HepG2 (cell line): ENCODE data around the gene HDGFL2. TPM values are rescaled to one million over a fixed set of nuclear protein-coding genes. Genes with fewer than 3 reads are reported as not detected.

Experiments
- ATF1 ChIP-seq: IDR thresholded peaks from 2 replicates; pipeline ENCODE4 v1.6.1; 2016; ENCODE audit warnings: mild to moderate bottlenecking, control low read depth
- EEA1 ChIP-seq: sonication (generic); formaldehyde crosslinking; IDR thresholded peaks from 2 replicates; pipeline ENCODE4 v1.5.1; 2020; ENCODE audit warnings: mild to moderate bottlenecking, missing genetic modification reagents, borderline replicate concordance
- ETV5 ChIP-seq: IDR thresholded peaks from 2 replicates; pipeline ENCODE4 v1.6.1; 2018; ENCODE audit warnings: missing biosample characterization, missing genetic modification reagents, inconsistent platforms, borderline replicate concordance
- GZF1 ChIP-seq: sonication (generic); formaldehyde crosslinking; IDR thresholded peaks from 2 replicates; pipeline ENCODE4 v1.5.1; 2020; ENCODE audit warnings: mild to moderate bottlenecking, missing genetic modification reagents
- IRF2 ChIP-seq: IDR thresholded peaks from 2 replicates; pipeline ENCODE4 v1.6.1; 2018; ENCODE audit warnings: missing genetic modification reagents, missing compliant biosample characterization
- NR2C2 ChIP-seq: sonication (generic); formaldehyde crosslinking; IDR thresholded peaks from 2 replicates; pipeline ENCODE4 v1.4.0; 2020; ENCODE audit warnings: missing genetic modification reagents, mild to moderate bottlenecking, moderate library complexity, borderline replicate concordance
- NR2F1 ChIP-seq, 2 experiments: fragments of 450-650 bp in 1 of 2; formaldehyde crosslinking in 1 of 2; IDR thresholded peaks; 2 replicates each; pipeline versions ENCODE4 v1.5.0 to v1.6.1; 2016 to 2020; ENCODE audit warnings: mild to moderate bottlenecking in 1 of 2, missing compliant biosample characterization in 1 of 2, missing genetic modification reagents in 1 of 2, moderate library complexity in 1 of 2
- PAWR ChIP-seq: sonication (generic); formaldehyde crosslinking; IDR thresholded peaks from 2 replicates; pipeline ENCODE4 v1.4.0; 2020; ENCODE audit warnings: missing genetic modification reagents, mild to moderate bottlenecking, borderline replicate concordance
- SAP130 ChIP-seq: IDR thresholded peaks from 2 replicates; pipeline ENCODE4 v1.6.1; 2016; ENCODE audit warnings: low read depth
- SIX1 ChIP-seq: sonication (generic); formaldehyde crosslinking; IDR thresholded peaks from 2 replicates; pipeline ENCODE4 v1.4.0; 2020; ENCODE audit warnings: missing genetic modification reagents, borderline replicate concordance
- SNRNP70 ChIP-seq: fragments of 200-400 bp; formaldehyde crosslinking; IDR thresholded peaks from 2 replicates; pipeline ENCODE4 v1.6.1; 2017; ENCODE audit warnings: mild to moderate bottlenecking, low read depth, low read length, moderate library complexity
- SYNCRIP ChIP-seq: fragments of 200-400 bp; formaldehyde crosslinking; IDR thresholded peaks from 2 replicates; pipeline ENCODE4 v1.6.1; 2018; ENCODE audit warnings: mild to moderate bottlenecking, low read depth, low read length; ENCODE audit not compliant: insufficient read depth
- TCF7L2 ChIP-seq: IDR thresholded peaks from 2 replicates; pipeline ENCODE4 v1.6.1; 2011; ENCODE audit warnings: mild to moderate bottlenecking, low read depth, low read length, moderate library complexity
- TGIF2 ChIP-seq: IDR thresholded peaks from 2 replicates; pipeline ENCODE4 v1.6.1; 2016; ENCODE audit warnings: control low read depth, missing compliant biosample characterization
- THYN1 ChIP-seq: sonication (generic); formaldehyde crosslinking; IDR thresholded peaks from 2 replicates; pipeline ENCODE4 v1.8.1; 2023; ENCODE audit warnings: low read depth, mild to moderate bottlenecking, moderate library complexity, missing genetic modification reagents, borderline replicate concordance
- ZBTB7A ChIP-seq: sonication (generic); formaldehyde crosslinking; IDR thresholded peaks from 2 replicates; pipeline ENCODE4 v1.8.0; 2022; ENCODE audit warnings: mild to moderate bottlenecking, missing genetic modification reagents
- ZMYM2 ChIP-seq: sonication (generic); formaldehyde crosslinking; IDR thresholded peaks from 2 replicates; pipeline ENCODE4 v1.8.0; 2022; ENCODE audit warnings: mild to moderate bottlenecking, missing genetic modification reagents
- ZNF205 ChIP-seq: IDR thresholded peaks from 2 replicates; pipeline ENCODE4 v1.6.1; 2018; ENCODE audit warnings: missing biosample characterization, missing genetic modification reagents
- ZNF326 ChIP-seq: sonication (generic); formaldehyde crosslinking; IDR thresholded peaks from 2 replicates; pipeline ENCODE4 v1.4.0; 2020; ENCODE audit warnings: missing genetic modification reagents, borderline replicate concordance
- ZNF33B ChIP-seq: sonication (generic); formaldehyde crosslinking; IDR thresholded peaks from 2 replicates; pipeline ENCODE4 v1.5.1; 2020; ENCODE audit warnings: mild to moderate bottlenecking, missing genetic modification reagents
- ZNF563 ChIP-seq: sonication (generic); formaldehyde crosslinking; IDR thresholded peaks from 2 replicates; pipeline ENCODE4 v1.8.0; 2022; ENCODE audit warnings: mild to moderate bottlenecking, moderate library complexity, missing genetic modification reagents
- ZNF672 ChIP-seq: sonication (generic); formaldehyde crosslinking; IDR thresholded peaks from 2 replicates; pipeline ENCODE4 v1.8.1; 2022; ENCODE audit warnings: missing genetic modification reagents
- polyA plus RNA-seq, 8 experiments: library from polyadenylated mRNA; depleted of rRNA in 3 of 8; stranded (reverse) in 7 of 8; unstranded in 1 of 8; fragments of >200 nt; fragmentation: Illumina TruSeq in 4 of 8; extraction: Trizol in 4 of 8; gene quantifications; 2 replicates each; pipeline versions ENCODE4 v1.2.1 to v1.2.3, GENCODE V29; 2011 to 2016; ENCODE audit warnings: low read depth in 4 of 8, missing spikeins in 1 of 8, mixed read lengths in 1 of 8; ENCODE audit not compliant: insufficient read depth in 1 of 8
- total RNA-seq, 5 experiments: library from RNA; depleted of rRNA; stranded (reverse); fragments of >200 nt; fragmentation: Illumina TruSeq; extraction: Trizol; gene quantifications; 2 replicates each; pipeline ENCODE4 v1.2.3, GENCODE V29; 2016; ENCODE audit warnings: low read depth in 1 of 5
- TF ChIP-seq, protein P1 (sequence below): sonication (generic); formaldehyde crosslinking; conservative IDR thresholded peaks from 2 replicates; pipeline ENCODE4 v1.8.1; 2023; ENCODE audit warnings: missing genetic modification reagents
- TF ChIP-seq, protein P2 (sequence below): sonication (generic); formaldehyde crosslinking; IDR thresholded peaks from 2 replicates; pipeline ENCODE4 v1.4.0; 2020; ENCODE audit warnings: missing genetic modification reagents, borderline replicate concordance
- TF ChIP-seq, protein P3 (sequence below): sonication (generic); formaldehyde crosslinking; IDR thresholded peaks from 2 replicates; pipeline ENCODE4 v1.4.0; 2020; ENCODE audit warnings: missing genetic modification reagents, mild to moderate bottlenecking, borderline replicate concordance

Gene HDGFL2
- total and polyA plus RNA-seq, 2 of the 13 experiments (the other 11 are each of a cell fraction or from before 2014, with no cell fraction given), result 20.0 to 51.1 TPM

DNA sequence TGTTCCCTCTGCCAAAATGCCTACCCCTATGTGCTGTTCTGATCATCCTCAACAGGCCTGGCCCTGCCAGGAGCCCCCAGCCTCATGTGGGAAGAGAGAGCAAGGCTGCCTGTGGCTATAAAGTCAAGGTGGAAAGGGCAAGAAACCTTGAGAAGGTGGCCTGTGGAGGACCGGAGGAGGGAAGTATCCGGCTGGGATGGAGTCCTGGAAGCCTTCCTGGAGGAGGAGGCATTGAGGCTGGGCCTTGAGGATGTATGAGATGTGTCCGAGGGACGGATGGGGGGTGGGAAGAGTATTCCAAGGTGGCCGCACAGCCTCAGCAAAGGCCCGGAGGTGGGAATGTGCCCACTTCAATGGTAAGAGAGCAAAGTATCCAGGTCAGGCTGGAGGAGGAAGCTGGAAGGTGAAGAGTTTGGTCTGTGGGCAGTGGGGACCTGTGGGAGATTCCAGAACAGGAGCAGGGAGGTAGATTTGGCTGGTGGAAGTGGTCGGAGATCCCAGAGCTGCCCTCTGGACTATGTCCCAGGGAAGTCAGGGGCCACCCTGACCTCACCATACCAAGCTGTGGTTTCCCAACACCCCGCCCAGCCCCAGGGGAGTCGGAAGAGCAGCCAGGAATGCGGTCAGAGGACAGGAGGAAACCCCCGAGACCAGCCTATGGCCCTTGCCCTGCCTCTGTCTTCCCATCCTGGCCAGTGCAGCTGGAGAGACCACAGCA lies 49.2 kb downstream of the HDGFL2 start (continued):
- no peak for TF ChIP-seq SYNCRIP
- no peak for TF ChIP-seq EEA1
- peak; percentile 57 to 83; a peak in 2 of 4 replicates for TF ChIP-seq NR2F1 (CRISPR knock-in tag; IDR thresholded peaks at IDR 0.05)
- no peak for TF ChIP-seq TCF7L2
- TF ChIP-seq, protein P1, sequence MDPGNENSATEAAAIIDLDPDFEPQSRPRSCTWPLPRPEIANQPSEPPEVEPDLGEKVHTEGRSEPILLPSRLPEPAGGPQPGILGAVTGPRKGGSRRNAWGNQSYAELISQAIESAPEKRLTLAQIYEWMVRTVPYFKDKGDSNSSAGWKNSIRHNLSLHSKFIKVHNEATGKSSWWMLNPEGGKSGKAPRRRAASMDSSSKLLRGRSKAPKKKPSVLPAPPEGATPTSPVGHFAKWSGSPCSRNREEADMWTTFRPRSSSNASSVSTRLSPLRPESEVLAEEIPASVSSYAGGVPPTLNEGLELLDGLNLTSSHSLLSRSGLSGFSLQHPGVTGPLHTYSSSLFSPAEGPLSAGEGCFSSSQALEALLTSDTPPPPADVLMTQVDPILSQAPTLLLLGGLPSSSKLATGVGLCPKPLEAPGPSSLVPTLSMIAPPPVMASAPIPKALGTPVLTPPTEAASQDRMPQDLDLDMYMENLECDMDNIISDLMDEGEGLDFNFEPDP (CRISPR knock-in tag), result no peak
- TF ChIP-seq, protein P2, sequence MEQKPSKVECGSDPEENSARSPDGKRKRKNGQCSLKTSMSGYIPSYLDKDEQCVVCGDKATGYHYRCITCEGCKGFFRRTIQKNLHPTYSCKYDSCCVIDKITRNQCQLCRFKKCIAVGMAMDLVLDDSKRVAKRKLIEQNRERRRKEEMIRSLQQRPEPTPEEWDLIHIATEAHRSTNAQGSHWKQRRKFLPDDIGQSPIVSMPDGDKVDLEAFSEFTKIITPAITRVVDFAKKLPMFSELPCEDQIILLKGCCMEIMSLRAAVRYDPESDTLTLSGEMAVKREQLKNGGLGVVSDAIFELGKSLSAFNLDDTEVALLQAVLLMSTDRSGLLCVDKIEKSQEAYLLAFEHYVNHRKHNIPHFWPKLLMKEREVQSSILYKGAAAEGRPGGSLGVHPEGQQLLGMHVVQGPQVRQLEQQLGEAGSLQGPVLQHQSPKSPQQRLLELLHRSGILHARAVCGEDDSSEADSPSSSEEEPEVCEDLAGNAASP (CRISPR knock-in tag), result peak; percentile 58; the same call in 1 of the 2 replicates
- no peak for TF ChIP-seq ZNF326
- no peak for TF ChIP-seq TGIF2 (CRISPR knock-in tag)
- no peak for TF ChIP-seq ZNF563 (CRISPR knock-in tag)
- TF ChIP-seq SNRNP70, result no peak
- TF ChIP-seq ETV5 (CRISPR knock-in tag), result peak; percentile 60; the same call in 1 of the 2 replicates
- no peak for TF ChIP-seq ZNF672
- 0 out of 2 replicates have a peak, but pooled peaks have one; percentile 30 for TF ChIP-seq ZMYM2
- TF ChIP-seq ATF1, result no peak
- peak; percentile 48; the same call in 1 of the 2 replicates for TF ChIP-seq IRF2 (CRISPR knock-in tag)
- TF ChIP-seq SIX1 (CRISPR knock-in tag), result no peak
- TF ChIP-seq ZBTB7A (CRISPR knock-in tag), result no peak
- 0 out of 2 replicates have a peak, but pooled peaks have one; percentile 27 for TF ChIP-seq NR2C2 (CRISPR knock-in tag)
- TF ChIP-seq GZF1 (CRISPR knock-in tag), result no peak
- no peak for TF ChIP-seq THYN1
- TF ChIP-seq PAWR (CRISPR knock-in tag), result no peak
- no peak for TF ChIP-seq ZNF205 (CRISPR knock-in tag)
- TF ChIP-seq, protein P3, sequence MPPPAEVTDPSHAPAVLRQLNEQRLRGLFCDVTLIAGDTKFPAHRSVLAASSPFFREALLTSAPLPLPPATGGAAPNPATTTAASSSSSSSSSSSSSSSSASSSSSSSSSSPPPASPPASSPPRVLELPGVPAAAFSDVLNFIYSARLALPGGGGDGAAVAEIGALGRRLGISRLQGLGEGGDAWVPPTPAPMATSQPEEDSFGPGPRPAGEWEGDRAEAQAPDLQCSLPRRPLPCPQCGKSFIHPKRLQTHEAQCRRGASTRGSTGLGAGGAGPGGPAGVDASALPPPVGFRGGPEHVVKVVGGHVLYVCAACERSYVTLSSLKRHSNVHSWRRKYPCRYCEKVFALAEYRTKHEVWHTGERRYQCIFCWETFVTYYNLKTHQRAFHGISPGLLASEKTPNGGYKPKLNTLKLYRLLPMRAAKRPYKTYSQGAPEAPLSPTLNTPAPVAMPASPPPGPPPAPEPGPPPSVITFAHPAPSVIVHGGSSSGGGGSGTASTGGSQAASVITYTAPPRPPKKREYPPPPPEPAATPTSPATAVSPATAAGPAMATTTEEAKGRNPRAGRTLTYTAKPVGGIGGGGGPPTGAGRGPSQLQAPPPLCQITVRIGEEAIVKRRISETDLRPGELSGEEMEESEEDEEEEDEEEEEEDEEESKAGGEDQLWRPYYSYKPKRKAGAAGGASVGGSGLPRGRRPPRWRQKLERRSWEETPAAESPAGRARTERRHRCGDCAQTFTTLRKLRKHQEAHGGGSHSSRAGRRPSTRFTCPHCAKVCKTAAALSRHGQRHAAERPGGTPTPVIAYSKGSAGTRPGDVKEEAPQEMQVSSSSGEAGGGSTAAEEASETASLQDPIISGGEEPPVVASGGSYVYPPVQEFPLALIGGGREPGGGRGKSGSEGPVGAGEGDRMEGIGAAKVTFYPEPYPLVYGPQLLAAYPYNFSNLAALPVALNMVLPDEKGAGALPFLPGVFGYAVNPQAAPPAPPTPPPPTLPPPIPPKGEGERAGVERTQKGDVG, result no peak
- no peak for TF ChIP-seq ZNF33B (CRISPR knock-in tag)
- peak; percentile 57 for TF ChIP-seq SAP130 (CRISPR knock-in tag)
